Osteoblast (primary cell): ENCODE results near the gene ZNF441. TPM values are rescaled to one million over a fixed set of nuclear protein-coding genes. Genes with fewer than 3 reads are reported as not detected.

Source experiments
- DNase-seq: peaks from one replicate; pipeline ENCODE4 v3.0.0; 2011; ENCODE audit warnings: low spot score, mixed read lengths; ENCODE audit not compliant: insufficient read length; ENCODE audit errors: missing footprints
- H2AFZ ChIP-seq: 2 replicates; pipeline ENCODE4 v1.6.0; 2011; ENCODE audit warnings: mild to moderate bottlenecking, low read length
- H3K27ac ChIP-seq: 2 replicates; pipeline ENCODE4 v1.5.1; 2011; ENCODE audit warnings: mild to moderate bottlenecking, low read depth, low read length, moderate library complexity
- H3K27me3 ChIP-seq: 2 replicates; pipeline ENCODE4 v1.6.0; 2012; ENCODE audit warnings: mild to moderate bottlenecking, control low read depth, inconsistent platforms, low read length, moderate library complexity; ENCODE audit not compliant: insufficient read depth
- H3K36me3 ChIP-seq: 2 replicates; pipeline ENCODE4 v1.5.1; 2011; ENCODE audit warnings: mild to moderate bottlenecking, low read length, control low read depth, moderate library complexity; ENCODE audit not compliant: insufficient read depth
- H3K4me1 ChIP-seq: 2 replicates; pipeline ENCODE4 v1.5.1; 2011; ENCODE audit warnings: mild to moderate bottlenecking, low read length, control low read depth, moderate library complexity; ENCODE audit not compliant: insufficient read depth
- H3K4me2 ChIP-seq: 2 replicates; pipeline ENCODE4 v1.6.0; 2011; ENCODE audit warnings: mild to moderate bottlenecking, low read length; ENCODE audit not compliant: insufficient read depth
- H3K4me3 ChIP-seq: fragments of 200-600 bp; sonication (generic); 3 replicates; pipeline ENCODE4 v1.5.1; 2012; ENCODE audit warnings: mild to moderate bottlenecking, low read length, inconsistent platforms; ENCODE audit not compliant: insufficient read depth
- H3K79me2 ChIP-seq: 2 replicates; pipeline ENCODE4 v1.6.0; 2012; ENCODE audit warnings: mild to moderate bottlenecking, low read length, control low read depth, inconsistent platforms; ENCODE audit not compliant: insufficient read depth
- H3K9me3 ChIP-seq: 2 replicates; pipeline ENCODE4 v1.5.1; 2011; ENCODE audit warnings: low read depth, low read length, control low read depth
- H4K20me1 ChIP-seq: 2 replicates; pipeline ENCODE4 v1.6.0; 2012; ENCODE audit warnings: mild to moderate bottlenecking, low read length, control low read depth; ENCODE audit not compliant: insufficient read depth
- total RNA-seq: library from RNA; depleted of rRNA; stranded (reverse); fragments of >200 nt; gene quantifications from 2 replicates; pipeline ENCODE4 v1.2.3, GENCODE V29; 2012
- TF ChIP-seq, protein P1 (sequence below): IDR thresholded peaks from 2 replicates; pipeline ENCODE4 v1.5.1; 2011; ENCODE audit warnings: mild to moderate bottlenecking, low read depth, low read length, moderate library complexity; ENCODE audit errors: extremely low read depth

Gene ZNF441
- total RNA-seq, 1 donor: 11.6 TPM

GRCh38 chr19:11806354-11807098 lies 39.7 kb downstream of the ZNF441 start:
- no peak for DNase-seq
- Histone ChIP-seq H3K79me2 (no peaks in the 10 kb centered on the region), H3K4me1 (no peaks in the 10 kb centered on the region), H3K4me3 (no peak overlapping the region), H3K9me3 (peaks cover 44% of the 10 kb centered on the region), H3K4me2 (no peak overlapping the region), H3K27me3 (no peaks in the 10 kb centered on the region), H4K20me1 (no peaks in the 10 kb centered on the region), H3K27ac (no peak overlapping the region), H3K36me3 (peaks cover 5% of the 10 kb centered on the region), H2AFZ (no peak overlapping the region)
- TF ChIP-seq, protein P1, sequence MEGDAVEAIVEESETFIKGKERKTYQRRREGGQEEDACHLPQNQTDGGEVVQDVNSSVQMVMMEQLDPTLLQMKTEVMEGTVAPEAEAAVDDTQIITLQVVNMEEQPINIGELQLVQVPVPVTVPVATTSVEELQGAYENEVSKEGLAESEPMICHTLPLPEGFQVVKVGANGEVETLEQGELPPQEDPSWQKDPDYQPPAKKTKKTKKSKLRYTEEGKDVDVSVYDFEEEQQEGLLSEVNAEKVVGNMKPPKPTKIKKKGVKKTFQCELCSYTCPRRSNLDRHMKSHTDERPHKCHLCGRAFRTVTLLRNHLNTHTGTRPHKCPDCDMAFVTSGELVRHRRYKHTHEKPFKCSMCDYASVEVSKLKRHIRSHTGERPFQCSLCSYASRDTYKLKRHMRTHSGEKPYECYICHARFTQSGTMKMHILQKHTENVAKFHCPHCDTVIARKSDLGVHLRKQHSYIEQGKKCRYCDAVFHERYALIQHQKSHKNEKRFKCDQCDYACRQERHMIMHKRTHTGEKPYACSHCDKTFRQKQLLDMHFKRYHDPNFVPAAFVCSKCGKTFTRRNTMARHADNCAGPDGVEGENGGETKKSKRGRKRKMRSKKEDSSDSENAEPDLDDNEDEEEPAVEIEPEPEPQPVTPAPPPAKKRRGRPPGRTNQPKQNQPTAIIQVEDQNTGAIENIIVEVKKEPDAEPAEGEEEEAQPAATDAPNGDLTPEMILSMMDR: no peak

GRCh38 chr19:11807099-11807380 lies 40.2 kb downstream of the ZNF441 start:
- H3K27me3 ChIP-seq: no peaks in the 10 kb centered on the region
- TF ChIP-seq, protein P1: no peak
- DNase-seq: no peak
- no peak overlapping the region for H3K4me2 ChIP-seq
- H2AFZ ChIP-seq: no peak overlapping the region
- no peaks in the 10 kb centered on the region for H3K4me1 ChIP-seq
- no peaks in the 10 kb centered on the region for H3K79me2 ChIP-seq
- H3K27ac ChIP-seq: no peak overlapping the region
- peaks cover 5% of the 10 kb centered on the region for H3K36me3 ChIP-seq
- H4K20me1 ChIP-seq: no peaks in the 10 kb centered on the region
- peaks cover 44% of the 10 kb centered on the region for H3K9me3 ChIP-seq
- no peak overlapping the region for H3K4me3 ChIP-seq

GRCh38 chr19:11813703-11814028 lies 46.9 kb downstream of the ZNF441 start:
- peak; percentile 74 for DNase-seq
- Histone ChIP-seq H3K4me2 (peak overlapping the region; percentile 88), H3K27ac (no peak overlapping the region), H3K36me3 (no peaks in the 10 kb centered on the region), H3K4me3 (peak overlapping the region; percentile 96), H3K27me3 (no peaks in the 10 kb centered on the region), H4K20me1 (no peaks in the 10 kb centered on the region), H2AFZ (peak overlapping the region; percentile 99), H3K9me3 (peaks cover 5% of the 10 kb centered on the region), H3K4me1 (peaks cover 5% of the 10 kb centered on the region), H3K79me2 (peaks cover 21% of the 10 kb centered on the region)
- TF ChIP-seq, protein P1: no peak

- Histone ChIP-seq H3K27ac (peak within 1 kb of the TSS; percentile 70), H2AFZ (peak within 1 kb of the TSS; percentile 99), H3K9me3 (peaks cover 2% of the 10 kb centered on the region), H4K20me1 (no peaks in the 10 kb centered on the region), H3K4me1 (peaks cover 5% of the 10 kb centered on the region), H3K4me2 (peak within 1 kb of the TSS; percentile 88), H3K27me3 (no peaks in the 10 kb centered on the region), H3K4me3 (peak within 1 kb of the TSS; percentile 96), H3K36me3 (peaks cover 3% of the 10 kb centered on the region), H3K79me2 (peaks cover 21% of the 10 kb centered on the region)
- TF ChIP-seq, protein P1: no peak
- DNase-seq: peak; percentile 99
These were observed 47.4 kb downstream of the ZNF441 start, which contains the start of gene ZNF440 for GRCh38 chr19:11814029-11814699. Gene ZNF440, plus strand, starts transcription at chr19:11814273. Its CDS starts 175 bp downstream, at chr19:11814448.
